ELF-1 (cell line): Measurements from ENCODE around the gene ZNF407.
"Not testable (repeated sequence)": the region's sequence is repeated elsewhere in the genome, so short reads cannot be mapped to it uniquely, and the experiment has no call there.

ENCODE experiments used
- DNase-seq: peaks from one replicate; pipeline ENCODE4 v3.0.0-alpha.2; 2016; ENCODE audit warnings: low read depth, low spot score

ZNF407 gene

GRCh38 chr18:75068682-75069435 lies 471.2 kb downstream of the ZNF407 start:
- DNase-seq: no peak

- DNase-seq: no peak
Observed at GRCh38 chr18:75070235-75070624, 472.6 kb downstream of the ZNF407 start.

DNA sequence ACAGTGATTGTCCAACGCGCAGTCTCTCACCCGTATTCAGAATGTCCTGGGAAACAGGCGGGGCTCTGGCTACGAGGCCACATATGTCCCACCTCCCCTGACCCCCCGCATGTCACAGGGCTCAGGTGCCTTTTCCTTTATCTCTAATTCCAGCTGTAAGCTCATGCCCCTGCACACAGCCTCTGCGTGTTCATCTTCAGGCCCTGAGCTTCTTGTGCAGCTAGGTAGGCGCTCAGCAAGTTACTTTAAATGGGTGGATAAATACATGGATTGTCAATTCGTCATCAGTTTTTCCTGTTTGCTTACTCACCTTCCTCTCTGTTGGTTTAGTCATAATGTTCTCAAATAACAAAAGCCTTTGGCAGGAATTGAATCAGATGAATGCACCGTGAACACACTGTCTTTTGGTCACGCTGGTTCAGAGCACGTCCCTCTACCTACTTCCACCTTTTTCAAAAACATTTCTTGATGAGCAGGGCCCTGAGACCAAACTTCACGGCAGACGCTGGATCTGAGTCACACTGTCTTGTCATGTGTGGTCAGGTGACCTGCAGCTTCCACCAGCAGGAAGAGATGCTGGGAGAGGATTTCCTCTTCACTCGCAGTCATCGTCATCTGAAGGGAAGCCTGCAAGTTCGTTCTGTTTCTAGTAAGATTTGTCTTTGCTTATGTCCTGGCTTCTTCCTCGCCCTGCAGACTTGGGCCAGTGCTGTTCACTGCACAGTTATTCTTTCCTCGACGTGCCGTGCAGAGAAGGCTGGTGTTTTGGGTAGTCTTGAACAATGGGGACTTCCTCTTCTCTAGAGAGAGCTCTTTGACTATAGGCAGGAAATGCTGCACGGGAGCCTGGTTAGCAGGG lies 473.2 kb downstream of the ZNF407 start:
- DNase-seq: no peak

GRCh38 chr18:75071484-75071785 lies 473.8 kb downstream of the ZNF407 start:
- DNase-seq: no peak

GRCh38 chr18:75071866-75072671 lies 474.4 kb downstream of the ZNF407 start:
- DNase-seq: no peak

- no peak for DNase-seq
Observed at GRCh38 chr18:75072672-75073371, 475.2 kb downstream of the ZNF407 start.

GRCh38 chr18:75073654-75074053 lies 476.0 kb downstream of the ZNF407 start:
- no peak for DNase-seq

- DNase-seq: no peak
Observed at GRCh38 chr18:75074196-75075015, 476.7 kb downstream of the ZNF407 start.

GRCh38 chr18:75075016-75075305 lies 477.3 kb downstream of the ZNF407 start:
- no peak for DNase-seq

GRCh38 chr18:75075429-75075841 lies 477.8 kb downstream of the ZNF407 start:
- no peak for DNase-seq

GRCh38 chr18:75076286-75076685 lies 478.6 kb downstream of the ZNF407 start:
- no peak for DNase-seq

DNA sequence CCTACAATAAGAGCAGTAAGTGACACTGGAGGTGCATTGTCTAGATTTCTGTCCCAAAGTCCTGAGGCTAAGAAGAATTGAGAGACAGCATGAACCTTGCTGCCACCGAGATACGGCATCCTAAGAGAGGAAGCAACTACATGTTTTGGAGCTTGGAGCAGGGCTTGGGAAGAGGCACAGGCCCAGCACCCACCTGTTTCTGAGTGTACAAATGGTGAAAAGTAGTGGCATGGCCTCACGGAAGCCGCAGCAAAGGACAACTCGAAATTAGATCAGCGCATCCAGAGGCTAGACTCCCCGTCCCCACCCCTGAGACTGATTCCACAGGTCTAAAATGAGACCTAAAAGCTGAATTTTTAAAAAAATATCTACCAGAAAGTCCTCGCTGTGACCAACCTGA lies 483.8 kb downstream of the ZNF407 start:
- no peak for DNase-seq

DNA sequence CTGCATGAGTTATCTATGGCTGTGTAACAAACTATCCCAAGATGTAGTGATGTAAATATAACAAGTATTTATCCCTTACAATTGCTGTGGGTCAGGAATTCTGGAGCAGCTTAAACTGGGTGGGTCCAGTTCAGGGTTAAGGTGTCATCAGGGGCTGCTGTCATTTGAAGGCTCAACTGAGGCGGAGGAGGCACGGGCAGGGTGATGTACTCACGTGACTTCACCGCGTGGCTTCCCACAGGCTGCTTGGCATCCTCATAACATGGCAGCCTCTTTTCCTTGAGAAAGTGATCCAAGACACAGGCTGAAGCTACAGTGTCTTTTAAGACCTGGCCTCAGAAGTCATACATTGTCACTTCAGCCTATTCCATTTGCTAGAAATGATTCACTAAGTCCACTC lies 485.5 kb downstream of the ZNF407 start:
- no peak for DNase-seq

GRCh38 chr18:75083761-75084160 lies 486.1 kb downstream of the ZNF407 start:
- no peak for DNase-seq

DNA sequence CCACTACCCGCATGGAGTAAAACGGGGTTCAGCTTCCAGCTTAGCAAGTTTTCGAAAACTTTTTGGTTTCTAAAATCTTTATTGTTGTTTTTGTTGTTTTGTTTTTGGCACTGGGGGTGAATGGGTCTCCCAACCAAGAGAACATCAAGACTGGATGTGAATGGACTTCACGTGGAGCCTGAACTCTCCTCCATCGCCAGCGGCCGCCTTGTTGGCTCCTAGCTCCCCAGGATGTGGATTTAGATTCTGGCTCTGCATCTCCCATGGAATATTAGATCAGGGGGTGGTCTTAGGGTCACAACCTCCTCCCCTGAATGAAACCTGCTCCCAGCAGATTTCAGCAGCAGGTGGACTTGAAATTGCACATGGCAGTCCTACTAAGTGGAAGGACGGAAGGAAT lies 488.0 kb downstream of the ZNF407 start:
- not testable (repeated sequence) for DNase-seq

GRCh38 chr18:75086494-75087034 lies 488.9 kb downstream of the ZNF407 start:
- no peak for DNase-seq

- no peak for DNase-seq
Observed at GRCh38 chr18:75087119-75088020, 489.7 kb downstream of the ZNF407 start.

GRCh38 chr18:75088021-75088506 lies 490.4 kb downstream of the ZNF407 start:
- DNase-seq: no peak

DNA sequence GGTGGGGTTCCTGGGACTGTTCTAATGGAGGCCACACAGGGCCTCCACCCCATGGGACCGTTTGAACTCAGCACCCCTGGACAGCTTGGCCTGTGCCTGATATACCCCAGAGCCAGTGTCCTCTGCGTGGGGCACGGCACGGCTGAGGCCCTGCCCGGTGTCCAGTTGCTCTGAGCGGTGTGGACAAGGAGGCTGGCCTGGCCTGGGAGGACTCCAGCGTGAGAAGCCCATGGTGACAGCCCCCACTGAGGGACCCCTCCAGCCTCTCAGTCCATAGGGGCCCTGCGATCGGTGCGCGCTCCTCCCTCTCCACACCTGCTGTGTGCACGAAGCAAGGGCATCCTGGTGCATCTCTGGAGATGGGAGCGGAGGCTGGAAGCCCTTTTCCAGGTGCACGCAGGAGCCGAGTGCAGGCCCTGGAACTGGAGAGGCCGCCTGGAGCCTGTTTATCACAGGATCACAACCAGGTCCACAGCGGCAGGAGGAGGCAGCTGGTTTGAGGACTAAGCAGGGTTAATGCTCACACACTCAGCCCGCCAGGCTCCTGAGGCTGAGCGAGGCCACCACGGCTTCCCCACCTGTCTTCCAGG lies 491.0 kb downstream of the ZNF407 start:
- DNase-seq: no peak
